Measurements from ENCODE around the gene MDM4.
"Not testable (repeated sequence)": the region's sequence is repeated elsewhere in the genome, so short reads cannot be mapped to it uniquely, and the experiment has no call there.

The MDM4 gene, protein sequence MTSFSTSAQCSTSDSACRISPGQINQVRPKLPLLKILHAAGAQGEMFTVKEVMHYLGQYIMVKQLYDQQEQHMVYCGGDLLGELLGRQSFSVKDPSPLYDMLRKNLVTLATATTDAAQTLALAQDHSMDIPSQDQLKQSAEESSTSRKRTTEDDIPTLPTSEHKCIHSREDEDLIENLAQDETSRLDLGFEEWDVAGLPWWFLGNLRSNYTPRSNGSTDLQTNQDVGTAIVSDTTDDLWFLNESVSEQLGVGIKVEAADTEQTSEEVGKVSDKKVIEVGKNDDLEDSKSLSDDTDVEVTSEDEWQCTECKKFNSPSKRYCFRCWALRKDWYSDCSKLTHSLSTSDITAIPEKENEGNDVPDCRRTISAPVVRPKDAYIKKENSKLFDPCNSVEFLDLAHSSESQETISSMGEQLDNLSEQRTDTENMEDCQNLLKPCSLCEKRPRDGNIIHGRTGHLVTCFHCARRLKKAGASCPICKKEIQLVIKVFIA

DNA sequence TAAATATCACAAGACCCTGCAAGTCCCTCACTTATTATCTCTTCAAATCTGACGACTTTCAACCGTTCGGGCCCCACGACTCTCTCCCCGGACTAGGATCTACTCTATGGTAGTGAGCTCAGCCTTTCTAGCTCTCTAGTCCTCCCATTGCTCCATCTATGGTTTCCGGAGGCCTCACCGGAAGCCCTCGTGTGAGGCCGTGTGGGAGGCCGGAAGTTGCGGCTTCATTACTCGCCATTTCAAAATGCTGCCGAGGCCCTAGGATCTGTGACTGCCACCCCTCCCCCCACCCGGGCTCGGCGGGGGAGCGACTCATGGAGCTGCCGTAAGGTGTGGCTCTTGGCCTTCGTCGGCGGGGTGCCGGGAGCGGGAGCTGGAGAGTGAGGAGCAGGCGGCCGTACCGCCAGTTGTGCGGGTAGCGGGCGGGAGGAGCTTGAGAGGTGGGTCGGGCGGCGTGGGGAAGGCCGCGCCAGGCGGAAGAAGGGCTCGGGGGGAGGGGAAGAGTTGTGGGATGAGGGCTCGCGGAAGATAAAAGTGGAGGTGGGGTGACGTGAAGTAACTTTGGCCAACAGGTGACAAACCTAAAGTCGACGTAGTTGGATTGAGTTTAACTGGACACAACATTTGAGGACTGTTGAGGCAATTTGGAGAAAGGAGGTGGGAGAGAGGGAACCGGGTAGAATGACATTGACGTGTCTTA is at the start of gene MDM4:
MDM4 (plus strand) TSS at position 227 of the 700 bp plus-strand sequence. CDS start 9,113 bp downstream, outside the sequence.
- DNase-seq (ENCODE audit: low read depth in 2 of 3, low spot score in 2 of 3), result peak; percentile 86 to 90 (median 89)

DNA sequence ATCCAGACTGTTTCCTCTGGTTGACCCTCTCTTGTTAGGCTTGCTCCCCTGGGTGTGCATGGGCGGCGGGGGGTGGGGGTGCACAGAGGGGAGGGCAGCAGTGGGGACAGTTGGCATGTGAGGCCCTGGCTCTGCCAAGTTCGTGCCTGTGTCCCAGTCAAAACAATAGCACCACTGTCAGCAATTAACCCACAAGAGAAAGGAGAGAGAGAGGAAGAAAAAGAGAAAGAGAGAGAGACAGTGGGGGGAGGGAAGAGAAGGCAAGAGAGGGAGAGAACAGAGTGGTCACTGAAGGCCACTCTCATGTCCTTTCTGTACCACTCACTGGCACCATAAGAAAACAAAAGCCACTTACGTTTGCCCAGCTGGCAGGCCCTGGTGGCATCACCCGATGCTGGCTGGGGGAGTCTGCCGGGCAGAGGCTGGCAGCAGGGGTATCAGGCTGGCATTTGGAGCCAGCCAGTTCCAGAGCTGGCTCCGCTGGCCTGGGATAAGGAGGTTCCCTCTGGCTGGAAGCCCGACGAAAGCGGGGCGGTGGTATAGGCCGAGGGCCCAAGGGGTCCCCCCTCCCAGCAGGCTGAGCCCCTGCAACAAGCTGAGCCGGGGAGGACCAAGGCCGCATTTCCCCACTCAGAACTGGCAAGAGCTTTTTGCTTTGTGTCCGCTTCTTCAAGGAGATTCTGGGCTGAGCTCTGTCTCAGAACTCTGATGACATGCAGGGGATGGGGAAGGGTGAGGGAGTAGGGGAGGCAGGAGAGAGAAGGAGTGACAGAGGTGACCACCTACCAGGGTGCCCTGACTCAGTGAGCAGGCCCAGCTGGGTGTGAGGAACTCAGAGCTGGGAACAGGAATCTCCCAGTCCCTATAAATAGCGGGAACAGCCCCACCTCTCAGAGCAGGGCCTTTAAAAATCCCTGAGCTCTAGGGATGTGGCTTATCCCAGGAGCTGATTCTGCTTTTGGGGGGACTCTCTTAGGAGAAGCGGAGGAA is 49.5 kb upstream of the MDM4 start:
- no peak for DNase-seq (ENCODE audit: low read depth in 2 of 3, low spot score in 2 of 3)

DNA sequence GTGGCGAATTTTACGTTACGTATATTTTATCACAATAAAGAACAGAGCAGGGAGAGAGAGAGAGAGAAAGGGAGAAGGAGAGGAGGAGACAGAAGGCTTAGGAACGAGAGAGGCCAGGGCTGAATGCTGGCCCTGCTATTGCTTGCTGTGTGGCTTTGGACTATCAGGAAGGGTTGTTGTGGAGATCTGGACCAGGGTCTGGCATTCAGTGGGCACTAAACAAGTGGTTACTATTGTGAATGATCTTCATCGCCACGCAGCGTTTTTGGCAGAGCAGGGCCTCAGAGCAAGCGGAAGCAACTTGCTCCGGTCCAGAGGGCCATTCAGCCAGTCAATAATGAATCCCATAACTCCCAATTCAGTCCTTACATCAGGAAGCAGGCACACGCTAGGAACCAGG is 48.0 kb upstream of the MDM4 start:
- DNase-seq (ENCODE audit: low read depth in 2 of 3, low spot score in 2 of 3), result no peak

DNA sequence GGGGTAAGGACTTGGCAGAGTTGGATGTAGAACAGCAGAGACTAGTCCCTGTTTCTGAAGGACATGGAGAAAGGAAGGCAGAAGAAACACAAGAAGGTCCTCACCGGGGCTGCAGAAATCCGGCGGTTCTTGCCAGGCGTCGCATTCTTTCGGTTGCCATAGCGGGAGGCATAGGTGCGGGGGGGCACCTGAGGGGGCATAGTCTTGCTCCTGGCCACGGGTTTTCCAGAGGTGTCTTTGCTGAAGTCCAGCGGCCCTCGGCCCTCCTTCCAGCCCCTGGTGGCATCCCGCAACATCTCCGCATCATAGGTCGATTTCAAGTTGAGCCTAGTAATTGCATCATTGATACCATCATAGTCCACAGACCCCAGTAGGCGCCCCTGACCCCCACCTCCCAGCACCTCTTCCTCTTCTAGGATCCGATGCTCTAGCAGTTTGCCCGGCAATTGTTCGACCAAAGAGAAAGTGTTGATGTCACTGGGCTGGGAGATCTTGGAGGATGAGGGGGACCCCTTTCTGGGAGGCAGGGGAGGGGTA is 47.4 kb upstream of the MDM4 start:
- DNase-seq (ENCODE audit: low read depth in 2 of 3, low spot score in 2 of 3), result no peak

DNA sequence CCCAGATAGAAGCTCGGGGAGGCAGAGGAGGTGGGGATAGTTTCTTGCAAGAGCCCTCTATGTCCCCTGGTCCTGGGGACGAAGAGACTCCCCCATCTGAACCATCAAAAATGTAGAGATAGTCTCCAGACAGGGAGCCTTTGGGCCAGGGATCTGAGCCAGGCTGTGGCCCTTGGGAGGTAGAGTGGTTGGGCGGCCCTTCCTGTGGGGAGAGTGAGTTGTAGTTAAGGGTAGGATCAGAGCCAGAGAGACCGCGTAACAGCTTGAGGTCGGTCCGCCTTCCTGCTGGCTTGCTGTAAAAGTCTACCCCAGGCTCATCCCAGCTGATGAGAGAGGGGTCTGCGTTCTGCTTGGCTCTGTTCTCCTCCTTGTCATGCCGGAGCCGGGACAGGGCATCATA is 46.9 kb upstream of the MDM4 start:
- no peak for DNase-seq (ENCODE audit: low read depth in 2 of 3, low spot score in 2 of 3)

DNA sequence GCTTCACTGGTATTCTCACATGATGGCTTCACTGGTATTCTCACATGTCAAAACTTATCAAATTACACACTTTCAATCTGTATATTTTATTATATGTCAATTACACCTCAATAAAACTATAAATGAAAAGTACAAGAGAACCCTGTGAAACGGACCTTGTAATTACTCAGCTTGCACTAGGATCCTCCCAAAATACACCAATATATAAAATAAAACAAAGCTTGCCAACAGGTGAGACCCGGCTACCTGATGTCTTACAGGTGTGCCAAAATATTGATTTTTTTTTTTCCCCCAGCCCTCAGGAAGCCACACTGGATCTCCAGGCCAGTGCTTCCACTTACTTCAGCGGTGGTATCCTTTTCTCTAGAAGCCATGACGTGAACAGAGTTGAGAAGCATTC is 44.5 kb upstream of the MDM4 start:
- no peak for DNase-seq (ENCODE audit: low read depth in 2 of 3, low spot score in 2 of 3)

DNA sequence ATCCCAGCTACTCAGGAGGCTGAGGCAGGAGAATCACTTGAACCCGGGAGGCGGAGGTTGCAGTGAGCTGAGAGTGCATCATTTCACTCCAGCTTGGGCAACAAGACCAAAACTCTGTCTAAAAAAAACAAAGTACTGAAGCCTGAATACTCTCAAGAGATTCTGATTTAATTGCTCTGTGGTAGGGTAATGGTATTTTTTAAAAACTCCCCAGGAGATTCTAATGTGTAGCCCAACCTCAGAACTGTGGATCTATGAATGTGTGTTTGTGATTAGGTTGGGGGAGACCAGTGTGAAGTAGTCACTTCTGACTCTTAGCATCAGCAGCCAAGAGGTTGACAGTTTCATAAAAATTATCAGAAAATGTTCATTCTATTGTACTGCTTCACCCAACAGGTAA is 43.5 kb upstream of the MDM4 start:
- no peak for DNase-seq (ENCODE audit: low read depth in 2 of 3, low spot score in 2 of 3)

DNA sequence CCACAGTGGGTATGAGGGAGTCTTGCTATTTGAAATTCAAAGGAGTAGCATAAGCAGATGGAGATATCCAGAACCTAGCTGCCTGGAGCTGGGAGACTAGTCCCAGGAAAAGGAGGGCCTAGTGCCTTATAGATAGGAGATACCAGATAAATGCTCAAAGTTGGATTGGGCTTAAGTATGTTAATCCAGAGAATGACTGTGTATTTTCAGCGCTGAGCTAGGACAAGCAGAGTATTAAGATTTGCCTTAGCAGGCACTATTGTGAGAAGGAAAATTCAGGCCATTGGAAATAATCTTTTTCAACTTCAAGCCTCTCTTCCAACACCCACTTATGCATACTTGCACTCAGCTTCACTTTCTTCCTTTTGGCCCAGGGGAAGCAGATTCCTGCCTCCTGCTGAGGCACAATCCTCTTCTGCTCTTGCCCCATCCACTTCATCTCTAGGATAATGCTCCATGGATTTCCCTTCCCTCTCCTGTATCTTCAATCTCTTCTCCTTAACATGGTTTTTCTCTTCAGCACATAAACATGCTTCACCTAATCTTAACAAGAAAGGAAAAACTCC is 42.7 kb upstream of the MDM4 start:
- no peak for DNase-seq (ENCODE audit: low read depth in 2 of 3, low spot score in 2 of 3)

DNA sequence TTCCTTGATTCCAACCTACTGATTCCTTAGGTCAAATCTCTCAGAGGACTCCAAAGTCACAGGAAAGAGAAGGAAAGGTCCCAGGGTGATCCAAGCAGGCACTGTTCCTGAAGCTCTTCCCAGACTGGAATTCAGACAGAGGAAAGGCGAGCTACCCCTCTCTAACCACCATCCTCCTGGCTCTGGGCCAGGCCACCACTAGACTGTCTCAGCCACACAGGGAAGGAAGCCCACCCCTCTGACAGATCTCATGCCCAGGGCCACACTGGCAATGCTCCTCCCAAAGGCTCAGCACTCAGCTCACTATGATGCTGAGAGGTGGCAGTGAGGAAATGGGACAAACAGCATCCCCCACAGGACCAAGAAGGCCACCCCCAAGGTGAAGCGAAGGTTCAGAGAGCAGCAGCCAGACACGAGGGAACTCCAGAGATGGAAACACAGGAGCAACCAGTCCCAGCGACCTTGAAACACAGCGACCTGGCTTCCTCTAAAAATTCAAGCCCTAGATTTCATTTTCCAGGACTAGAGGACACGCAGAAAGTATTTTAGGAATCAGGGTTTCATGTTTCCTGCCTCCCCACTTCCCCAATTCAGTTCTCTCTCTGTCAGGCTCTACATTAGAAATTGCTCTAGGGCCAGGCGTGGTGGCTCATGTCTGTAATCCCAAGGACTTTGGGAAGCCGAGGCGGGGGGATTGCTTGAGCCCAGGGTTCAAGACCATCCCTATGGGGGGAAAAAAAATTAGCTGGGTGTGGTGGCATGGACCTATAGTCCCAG is 40.4 kb upstream of the MDM4 start:
- no peak for DNase-seq (ENCODE audit: low read depth in 2 of 3, low spot score in 2 of 3)

DNA sequence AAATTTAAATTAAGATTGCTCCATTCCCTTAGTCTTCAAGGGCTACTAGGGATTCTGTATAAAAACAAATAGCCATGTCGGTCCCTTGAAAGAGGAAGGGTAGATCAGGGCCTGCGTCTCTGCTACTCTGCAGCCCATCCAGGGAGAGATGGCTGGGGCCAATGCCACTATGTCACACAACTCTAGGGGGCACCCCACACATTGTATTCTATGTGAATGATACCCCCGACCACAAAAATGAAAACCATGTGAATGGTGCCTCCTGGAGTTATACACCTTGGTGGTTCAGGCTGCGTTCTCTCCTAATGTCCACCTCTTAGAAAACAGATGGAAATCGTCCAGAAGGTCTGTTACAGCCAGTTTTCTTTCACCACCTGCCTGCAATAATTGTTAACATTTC is 39.6 kb upstream of the MDM4 start:
- DNase-seq (ENCODE audit: low read depth in 2 of 3, low spot score in 2 of 3), result no peak

DNA sequence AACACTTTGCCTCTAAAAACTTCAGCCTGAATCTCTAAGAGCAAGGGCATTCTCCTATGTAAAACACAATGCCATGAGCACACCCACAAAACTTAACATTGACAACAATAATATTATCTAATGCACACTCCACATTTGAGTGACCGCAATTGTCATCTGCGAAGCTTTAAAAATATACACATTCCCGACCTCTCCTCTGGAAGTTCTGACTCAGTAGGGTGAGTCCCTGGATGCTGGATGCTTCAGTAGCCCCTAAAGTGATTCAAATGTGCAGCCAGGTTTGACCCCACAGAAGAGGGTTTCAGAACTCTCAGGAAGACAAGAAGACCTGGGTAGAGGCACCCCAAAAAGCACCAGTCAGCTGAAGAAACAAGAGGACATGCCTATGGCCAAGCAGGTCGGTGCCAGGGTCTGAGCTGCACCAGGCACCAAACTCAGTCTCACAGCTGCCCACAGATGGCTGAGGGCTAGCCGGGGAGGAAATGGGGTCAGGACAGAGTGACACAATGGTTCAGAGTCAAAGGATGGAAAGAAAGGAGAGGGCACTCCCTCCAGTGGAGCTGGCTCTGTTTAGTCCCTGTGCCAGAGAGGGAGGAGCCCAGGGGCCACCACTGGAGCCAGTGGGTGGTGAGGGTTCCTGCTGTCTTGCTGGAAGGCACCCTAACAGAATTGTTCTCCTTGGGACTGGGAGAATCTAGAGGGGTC is 39.0 kb upstream of the MDM4 start:
- DNase-seq (ENCODE audit: low read depth in 2 of 3, low spot score in 2 of 3), result no peak

DNA sequence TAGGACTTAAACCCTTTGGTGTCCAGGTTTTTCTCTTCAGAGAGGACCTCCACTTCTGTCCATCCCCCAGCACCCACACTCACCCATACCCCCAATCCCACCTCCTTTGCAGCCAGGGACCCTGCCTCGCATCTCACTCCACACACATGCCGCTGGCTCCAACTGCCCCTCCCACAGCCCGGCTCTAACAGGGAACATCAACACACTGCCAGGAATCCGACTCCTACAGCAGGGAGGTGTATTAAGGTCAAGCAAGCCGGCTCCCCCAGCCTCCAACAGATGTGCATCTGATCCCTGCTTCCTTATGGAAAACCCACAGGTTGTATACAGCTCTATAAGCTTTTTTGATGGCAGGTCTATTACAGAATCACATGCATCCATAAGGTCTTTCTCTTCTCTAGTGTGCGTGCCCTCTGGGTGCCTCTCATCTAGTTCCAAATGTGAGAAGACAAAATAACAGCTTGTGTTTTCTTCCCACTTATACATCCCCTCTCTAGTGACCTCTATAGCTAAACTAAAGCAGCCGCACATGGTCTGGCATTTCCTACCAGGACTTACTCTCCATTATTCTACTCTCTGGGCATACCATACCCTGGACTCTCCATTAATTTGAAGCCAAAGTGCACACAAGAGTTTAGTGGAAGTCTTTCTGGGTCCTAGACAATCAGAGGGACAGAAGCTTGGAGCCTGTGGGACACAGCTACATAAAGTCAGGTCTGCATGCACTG is 37.9 kb upstream of the MDM4 start:
- no peak for DNase-seq (ENCODE audit: low read depth in 2 of 3, low spot score in 2 of 3)

DNA sequence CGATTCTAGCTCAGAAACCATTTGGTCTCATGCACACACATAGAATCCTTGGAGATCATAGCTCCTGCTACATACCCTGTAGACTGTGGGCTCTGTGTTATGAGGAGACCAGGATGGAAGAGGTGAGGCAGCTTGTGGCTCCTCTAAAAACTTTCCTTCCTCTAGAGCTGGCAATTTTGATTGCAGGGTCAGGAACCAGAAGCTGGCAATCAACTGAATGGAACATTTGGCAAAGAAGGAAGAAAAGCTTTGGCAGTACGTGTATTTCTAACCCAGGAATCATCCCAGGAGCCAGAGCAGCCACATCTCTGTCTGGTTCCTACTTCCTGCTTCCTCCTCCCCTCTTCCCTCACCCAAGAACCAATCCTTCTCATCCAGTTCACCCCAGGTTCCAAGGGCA is 37.3 kb upstream of the MDM4 start:
- no peak for DNase-seq (ENCODE audit: low read depth in 2 of 3, low spot score in 2 of 3)

DNA sequence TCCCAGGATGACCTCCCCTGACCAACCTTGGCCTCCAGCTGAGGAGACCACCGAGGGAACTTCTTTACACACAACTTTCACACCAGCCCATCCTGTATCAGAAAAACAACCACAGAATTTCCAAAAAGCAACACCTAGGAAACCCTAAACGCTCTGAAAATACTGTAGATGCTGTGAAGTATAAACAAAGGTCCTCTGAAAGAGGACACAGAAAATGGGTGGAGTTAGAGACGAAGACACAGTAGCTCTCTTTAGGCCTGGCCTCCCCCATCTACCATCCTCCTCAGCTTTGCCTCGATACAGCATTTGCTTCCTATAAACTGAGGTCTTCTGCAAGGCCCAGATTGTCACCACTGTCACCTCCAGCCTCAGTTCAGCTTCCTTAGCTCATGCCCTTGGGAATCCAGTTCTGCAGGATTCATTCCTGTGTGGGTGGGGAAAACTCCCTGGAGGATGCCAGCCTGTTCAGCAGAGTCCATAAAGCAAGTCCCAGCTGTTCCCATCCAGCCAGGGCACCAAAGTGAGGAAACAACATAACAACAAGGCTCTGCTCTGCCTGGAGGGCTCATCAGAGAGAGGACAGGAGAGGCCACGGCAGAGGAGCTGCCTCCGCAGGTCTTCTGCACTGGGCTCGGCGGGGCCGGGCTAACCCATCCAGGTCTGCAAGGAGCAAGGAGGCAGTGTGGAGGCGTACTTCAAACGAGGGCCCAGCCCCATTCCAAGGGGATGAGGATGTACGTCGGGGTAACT is 36.6 kb upstream of the MDM4 start:
- DNase-seq (ENCODE audit: low read depth in 2 of 3, low spot score in 2 of 3), result no peak

DNA sequence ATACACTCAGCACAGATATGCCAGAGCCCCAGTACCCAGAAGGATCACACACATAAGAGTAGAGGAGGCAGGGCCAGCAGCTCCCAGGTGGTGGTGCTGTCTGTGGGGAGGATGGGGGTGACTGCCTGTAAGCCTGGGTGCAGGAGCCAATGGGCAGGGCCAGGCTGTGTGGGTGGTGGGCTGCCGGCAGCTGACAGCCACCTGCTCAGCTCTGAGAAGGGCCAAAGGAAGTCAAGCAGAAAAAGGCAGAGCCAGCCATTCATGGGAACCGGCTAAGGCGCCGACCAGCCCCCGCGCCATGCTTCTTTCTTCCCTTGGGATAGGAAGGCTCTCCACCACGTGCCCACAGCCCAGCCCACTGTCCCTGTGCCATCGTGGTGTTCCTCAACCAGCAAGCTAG is 35.7 kb upstream of the MDM4 start:
- DNase-seq (ENCODE audit: low read depth in 2 of 3, low spot score in 2 of 3), result no peak

DNA sequence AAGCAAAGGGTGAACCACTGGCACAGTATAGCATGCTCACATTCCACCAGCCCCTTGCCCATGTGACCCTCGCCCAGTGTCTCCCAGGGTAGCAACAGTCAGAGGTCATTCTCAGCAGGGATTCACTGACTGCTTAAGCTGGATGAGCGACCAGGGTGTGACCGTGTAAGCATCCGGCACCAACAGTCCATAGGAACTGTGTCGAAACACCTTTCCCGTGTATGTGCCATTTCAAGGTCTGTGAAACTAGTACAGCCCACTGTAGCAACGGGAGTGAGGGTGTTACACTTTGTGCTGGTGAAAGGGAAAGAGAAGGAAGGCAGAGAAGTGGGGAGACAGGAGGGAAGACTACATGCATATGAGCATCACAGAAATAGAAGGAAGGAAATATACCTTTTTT is 32.4 kb upstream of the MDM4 start:
- no peak for DNase-seq (ENCODE audit: low read depth in 2 of 3, low spot score in 2 of 3)

DNA sequence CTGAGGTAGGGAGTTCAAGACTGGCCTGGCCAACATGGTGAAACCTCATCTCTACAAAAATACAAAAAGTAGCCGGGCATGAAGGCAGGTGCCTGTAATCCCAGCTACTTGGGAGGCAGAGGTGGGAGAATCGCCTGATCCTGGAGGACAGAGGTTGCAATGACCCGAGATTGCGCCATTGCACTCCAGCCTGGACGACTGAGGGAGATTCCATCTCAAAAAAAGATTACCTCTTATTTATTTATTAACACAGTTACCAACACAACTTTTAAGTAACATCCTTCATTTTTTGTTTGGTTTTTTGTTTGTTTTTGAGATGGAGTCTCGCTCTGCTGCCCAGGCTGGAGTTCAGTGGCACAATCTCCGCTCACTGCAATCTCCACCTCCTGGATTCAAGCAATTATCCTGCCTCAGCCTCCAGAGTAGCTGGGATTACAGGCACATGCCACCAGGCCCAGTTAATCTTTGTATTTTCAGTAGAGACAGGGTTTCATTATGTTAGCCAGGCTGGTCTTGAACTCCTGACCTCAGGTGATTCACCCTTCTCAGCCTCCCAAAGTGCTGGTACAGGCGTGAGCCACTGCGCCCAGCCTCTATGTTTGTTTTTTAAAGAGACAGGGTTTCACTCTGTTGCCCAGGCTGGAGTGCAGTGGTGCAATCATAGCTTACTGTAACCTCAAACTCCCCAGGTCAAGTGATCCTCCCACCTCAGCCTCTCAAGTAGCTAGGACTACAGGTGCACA is 29.5 kb upstream of the MDM4 start:
- not testable (repeated sequence) for DNase-seq (ENCODE audit: low read depth in 2 of 3, low spot score in 2 of 3)
